Neural cell (in vitro differentiated cells): ENCODE data around the gene EXOSC3. TPM values are rescaled to one million over a fixed set of nuclear protein-coding genes. Genes with fewer than 3 reads are reported as not detected.

Experiments
- H2AFZ ChIP-seq: fragments of 200-600, 300-800 bp; sonication (generic), shearing (Covaris generic); 2 replicates; pipeline ENCODE4 v1.6.0; 2014; ENCODE audit warnings: low read depth, mild to moderate bottlenecking, antibody characterized with exemption, low read length, moderate library complexity
- H3F3A ChIP-seq: fragments of 200-600 bp; shearing (Covaris generic); 2 replicates; pipeline ENCODE4 v1.6.1; 2016; ENCODE audit warnings: mild to moderate bottlenecking, moderate library complexity, mixed read lengths, antibody characterized with exemption, low read length; ENCODE audit not compliant: insufficient read depth, poor library complexity, severe bottlenecking
- H3K27ac ChIP-seq: fragments of 200-600, 300-800 bp; sonication (generic), shearing (Covaris generic); 2 replicates; pipeline ENCODE4 v1.5.1; 2014; ENCODE audit warnings: mild to moderate bottlenecking, low read length, moderate library complexity
- H3K27me3 ChIP-seq: fragments of 300-800, 200-600 bp; sonication (generic), shearing (Covaris generic); 2 replicates; pipeline ENCODE4 v1.6.0; 2014; ENCODE audit warnings: mild to moderate bottlenecking, low read depth, low read length, moderate library complexity; ENCODE audit not compliant: insufficient read depth
- H3K36me3 ChIP-seq: fragments of 300-800, 200-600 bp; sonication (generic), shearing (Covaris generic); 2 replicates; pipeline ENCODE4 v1.5.1; 2014; ENCODE audit warnings: mild to moderate bottlenecking, antibody characterized with exemption, low read length, moderate library complexity; ENCODE audit not compliant: insufficient read depth
- H3K4me2 ChIP-seq: fragments of 300-800, 200-600 bp; sonication (generic), shearing (Covaris generic); 2 replicates; pipeline ENCODE4 v1.6.0; 2014; ENCODE audit warnings: mild to moderate bottlenecking, low read length
- H3K4me3 ChIP-seq: fragments of 300-800, 200-600 bp; sonication (generic), shearing (Covaris generic); 2 replicates; pipeline ENCODE4 v1.5.1; 2014; ENCODE audit warnings: mild to moderate bottlenecking, low read length, moderate library complexity
- H3K79me2 ChIP-seq: fragments of 200-600 bp; shearing (Covaris generic); replicated peaks from 2 replicates; pipeline ENCODE4 v1.6.0; 2014; ENCODE audit warnings: mild to moderate bottlenecking, low read length, moderate library complexity; ENCODE audit not compliant: insufficient read depth
- H3K9ac ChIP-seq: fragments of 300-800, 200-600 bp; sonication (generic), shearing (Covaris generic); 2 replicates; pipeline ENCODE4 v1.6.1; 2016; ENCODE audit warnings: mild to moderate bottlenecking, low read length, mixed read lengths
- H3K9me2 ChIP-seq: fragments of 200-600 bp; shearing (Covaris generic); 2 replicates; pipeline ENCODE4 v1.6.1; 2016; ENCODE audit warnings: mild to moderate bottlenecking, low read length, mixed read lengths; ENCODE audit not compliant: insufficient read depth
- H3K9me3 ChIP-seq: fragments of 200-600, 300-800 bp; sonication (generic), shearing (Covaris generic); 2 replicates; pipeline ENCODE4 v1.6.1; 2016; ENCODE audit warnings: mild to moderate bottlenecking, mixed run types, low read length, moderate library complexity, mixed read lengths
- H4K20me1 ChIP-seq: fragments of 200-600 bp; shearing (Covaris generic); 2 replicates; pipeline ENCODE4 v1.6.1; 2016; ENCODE audit warnings: mild to moderate bottlenecking, mixed run types; ENCODE audit not compliant: insufficient read depth
- EP300 ChIP-seq: fragments of 450-650 bp; conservative IDR thresholded peaks from 2 replicates; pipeline ENCODE4 v1.6.1; 2014; ENCODE audit warnings: antibody characterized with exemption, mild to moderate bottlenecking, moderate library complexity; ENCODE audit not compliant: poor library complexity, severe bottlenecking
- EZH2 ChIP-seq: fragments of 200-600, 300-800 bp; shearing (Covaris generic), sonication (generic); IDR thresholded peaks from 2 replicates; pipeline ENCODE4 v1.6.1; 2014; ENCODE audit warnings: antibody characterized with exemption, low read length, borderline replicate concordance, mild to moderate bottlenecking; ENCODE audit not compliant: insufficient read depth, poor library complexity, severe bottlenecking
- MXI1 ChIP-seq: fragments of 450-650 bp; conservative IDR thresholded peaks from 2 replicates; pipeline ENCODE4 v1.6.1; 2014; ENCODE audit warnings: antibody characterized with exemption, mild to moderate bottlenecking; ENCODE audit not compliant: poor library complexity, severe bottlenecking
- POLR2AphosphoS5 ChIP-seq: IDR thresholded peaks from 2 replicates; pipeline ENCODE4 v1.6.1; 2012
- RAD21 ChIP-seq: fragments of 450-650 bp; conservative IDR thresholded peaks from 2 replicates; pipeline ENCODE4 v1.6.1; 2014; ENCODE audit warnings: antibody characterized with exemption, mild to moderate bottlenecking, moderate library complexity
- SMC3 ChIP-seq: fragments of 450-650 bp; conservative IDR thresholded peaks from 2 replicates; pipeline ENCODE4 v1.6.1; 2014; ENCODE audit warnings: antibody characterized with exemption, mild to moderate bottlenecking, moderate library complexity; ENCODE audit not compliant: poor library complexity
- TAF1 ChIP-seq: IDR thresholded peaks from 2 replicates; pipeline ENCODE4 v1.6.1; 2012; ENCODE audit warnings: low read depth
- polyA plus RNA-seq: library from polyadenylated mRNA; depleted of rRNA; stranded (reverse); fragments of >200 nt; gene quantifications from 2 replicates; pipeline ENCODE4 v1.2.3, GENCODE V29; 2014
- TF ChIP-seq, protein P1 (sequence below): IDR thresholded peaks from 2 replicates; pipeline ENCODE4 v1.6.1; 2012; ENCODE audit warnings: borderline replicate concordance
- TF ChIP-seq, protein P2 (sequence below): fragments of 450-650 bp; IDR thresholded peaks from 2 replicates; pipeline ENCODE4 v1.5.1; 2014; ENCODE audit warnings: antibody characterized with exemption, mild to moderate bottlenecking, moderate library complexity; ENCODE audit not compliant: poor library complexity, severe bottlenecking

Gene EXOSC3
- polyA plus RNA-seq, 1 donor from 2014 or later, result 46.4 TPM

DNA sequence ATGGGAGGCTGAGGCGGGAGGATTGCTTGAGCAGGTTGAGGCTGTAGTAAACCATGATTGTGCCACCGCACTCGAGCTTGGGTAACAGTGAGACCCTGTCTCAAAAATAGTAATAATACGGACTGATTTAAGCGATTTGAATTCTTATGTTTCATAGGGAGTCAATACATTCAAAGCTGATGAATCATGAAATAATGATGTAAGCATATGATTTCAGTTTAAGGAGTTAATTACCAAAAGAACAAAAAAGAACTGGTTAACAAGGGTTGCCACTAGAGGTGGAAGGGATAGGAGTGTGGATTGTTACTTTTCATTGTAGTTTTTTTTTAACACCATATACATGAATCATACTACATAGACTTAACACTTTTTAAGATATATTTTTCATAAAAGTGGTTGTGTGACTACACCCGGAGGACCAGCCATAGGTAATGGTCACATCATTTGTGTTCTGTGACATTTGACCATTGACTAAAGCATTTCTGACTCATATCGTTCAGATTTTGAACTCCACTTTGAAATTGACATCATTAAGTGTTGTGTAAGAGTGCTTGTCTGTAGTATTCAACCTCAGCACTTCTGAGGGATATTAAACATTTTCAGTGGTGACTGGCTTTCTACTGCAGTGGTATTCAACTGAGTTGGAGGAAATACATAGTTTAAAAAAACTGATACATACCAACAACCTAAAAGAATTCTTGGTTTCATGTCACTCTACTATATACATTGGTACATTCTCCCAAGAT lies 24.3 kb downstream of the EXOSC3 start:
- Histone ChIP-seq H3K36me3 (no peaks in the 10 kb centered on the region), H4K20me1 (no peaks in the 10 kb centered on the region), H3K9me3 (no peaks in the 10 kb centered on the region), H3K27me3 (no peaks in the 10 kb centered on the region), H3K27ac (no peak overlapping the region), H3F3A (no peaks in the 10 kb centered on the region), H2AFZ (no peak overlapping the region), H3K4me3 (no peak overlapping the region), H3K4me2 (no peak overlapping the region), H3K9me2 (no peaks in the 10 kb centered on the region), H3K9ac (no peak overlapping the region), H3K79me2 (no peaks in the 10 kb centered on the region)
- TF ChIP-seq EP300, result no peak
- no peak for TF ChIP-seq TAF1
- TF ChIP-seq RAD21, result no peak
- no peak for TF ChIP-seq MXI1
- TF ChIP-seq, protein P1, sequence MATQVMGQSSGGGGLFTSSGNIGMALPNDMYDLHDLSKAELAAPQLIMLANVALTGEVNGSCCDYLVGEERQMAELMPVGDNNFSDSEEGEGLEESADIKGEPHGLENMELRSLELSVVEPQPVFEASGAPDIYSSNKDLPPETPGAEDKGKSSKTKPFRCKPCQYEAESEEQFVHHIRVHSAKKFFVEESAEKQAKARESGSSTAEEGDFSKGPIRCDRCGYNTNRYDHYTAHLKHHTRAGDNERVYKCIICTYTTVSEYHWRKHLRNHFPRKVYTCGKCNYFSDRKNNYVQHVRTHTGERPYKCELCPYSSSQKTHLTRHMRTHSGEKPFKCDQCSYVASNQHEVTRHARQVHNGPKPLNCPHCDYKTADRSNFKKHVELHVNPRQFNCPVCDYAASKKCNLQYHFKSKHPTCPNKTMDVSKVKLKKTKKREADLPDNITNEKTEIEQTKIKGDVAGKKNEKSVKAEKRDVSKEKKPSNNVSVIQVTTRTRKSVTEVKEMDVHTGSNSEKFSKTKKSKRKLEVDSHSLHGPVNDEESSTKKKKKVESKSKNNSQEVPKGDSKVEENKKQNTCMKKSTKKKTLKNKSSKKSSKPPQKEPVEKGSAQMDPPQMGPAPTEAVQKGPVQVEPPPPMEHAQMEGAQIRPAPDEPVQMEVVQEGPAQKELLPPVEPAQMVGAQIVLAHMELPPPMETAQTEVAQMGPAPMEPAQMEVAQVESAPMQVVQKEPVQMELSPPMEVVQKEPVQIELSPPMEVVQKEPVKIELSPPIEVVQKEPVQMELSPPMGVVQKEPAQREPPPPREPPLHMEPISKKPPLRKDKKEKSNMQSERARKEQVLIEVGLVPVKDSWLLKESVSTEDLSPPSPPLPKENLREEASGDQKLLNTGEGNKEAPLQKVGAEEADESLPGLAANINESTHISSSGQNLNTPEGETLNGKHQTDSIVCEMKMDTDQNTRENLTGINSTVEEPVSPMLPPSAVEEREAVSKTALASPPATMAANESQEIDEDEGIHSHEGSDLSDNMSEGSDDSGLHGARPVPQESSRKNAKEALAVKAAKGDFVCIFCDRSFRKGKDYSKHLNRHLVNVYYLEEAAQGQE, result no peak
- TF ChIP-seq, protein P2, sequence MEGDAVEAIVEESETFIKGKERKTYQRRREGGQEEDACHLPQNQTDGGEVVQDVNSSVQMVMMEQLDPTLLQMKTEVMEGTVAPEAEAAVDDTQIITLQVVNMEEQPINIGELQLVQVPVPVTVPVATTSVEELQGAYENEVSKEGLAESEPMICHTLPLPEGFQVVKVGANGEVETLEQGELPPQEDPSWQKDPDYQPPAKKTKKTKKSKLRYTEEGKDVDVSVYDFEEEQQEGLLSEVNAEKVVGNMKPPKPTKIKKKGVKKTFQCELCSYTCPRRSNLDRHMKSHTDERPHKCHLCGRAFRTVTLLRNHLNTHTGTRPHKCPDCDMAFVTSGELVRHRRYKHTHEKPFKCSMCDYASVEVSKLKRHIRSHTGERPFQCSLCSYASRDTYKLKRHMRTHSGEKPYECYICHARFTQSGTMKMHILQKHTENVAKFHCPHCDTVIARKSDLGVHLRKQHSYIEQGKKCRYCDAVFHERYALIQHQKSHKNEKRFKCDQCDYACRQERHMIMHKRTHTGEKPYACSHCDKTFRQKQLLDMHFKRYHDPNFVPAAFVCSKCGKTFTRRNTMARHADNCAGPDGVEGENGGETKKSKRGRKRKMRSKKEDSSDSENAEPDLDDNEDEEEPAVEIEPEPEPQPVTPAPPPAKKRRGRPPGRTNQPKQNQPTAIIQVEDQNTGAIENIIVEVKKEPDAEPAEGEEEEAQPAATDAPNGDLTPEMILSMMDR, result no peak
- TF ChIP-seq EZH2, result no peak
- no peak for TF ChIP-seq SMC3
- no peak for TF ChIP-seq POLR2AphosphoS5

DNA sequence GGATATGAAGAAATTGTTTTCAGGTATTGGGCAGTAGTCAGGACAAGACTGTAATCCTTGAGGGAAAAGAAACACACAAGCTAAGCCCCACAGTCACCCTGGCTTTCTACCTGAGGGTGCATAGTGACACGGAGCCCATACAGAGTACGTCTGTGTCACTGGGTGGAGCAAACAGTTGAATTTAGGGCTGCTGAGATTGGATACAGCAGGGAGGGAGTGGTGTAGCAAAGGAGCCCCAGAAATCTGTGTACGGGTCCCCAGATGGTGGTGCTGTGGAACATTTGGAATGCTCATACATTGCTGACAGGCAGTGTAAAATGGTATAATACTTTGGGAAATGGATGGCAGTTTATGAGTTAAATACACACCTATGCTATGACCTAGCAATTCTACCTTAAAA lies 26.1 kb downstream of the EXOSC3 start:
- H3K9me2 ChIP-seq, result no peaks in the 10 kb centered on the region
- TF ChIP-seq MXI1 (no peak), EP300 (no peak), EZH2 (no peak), RAD21 (no peak), SMC3 (no peak), TAF1 (no peak), POLR2AphosphoS5 (no peak)
- TF ChIP-seq, protein P2, result no peak
- TF ChIP-seq, protein P1, result no peak
- H3K4me3 ChIP-seq, result no peak overlapping the region
- no peaks in the 10 kb centered on the region for H4K20me1 ChIP-seq
- H3K9ac ChIP-seq, result no peak overlapping the region
- no peaks in the 10 kb centered on the region for H3F3A ChIP-seq
- H3K36me3 ChIP-seq, result no peaks in the 10 kb centered on the region
- H3K27ac ChIP-seq, result no peak overlapping the region
- no peaks in the 10 kb centered on the region for H3K79me2 ChIP-seq
- no peaks in the 10 kb centered on the region for H3K9me3 ChIP-seq
- no peak overlapping the region for H2AFZ ChIP-seq
- H3K27me3 ChIP-seq, result no peaks in the 10 kb centered on the region
- H3K4me2 ChIP-seq, result no peak overlapping the region
